WERI-Rb-1 (cell line): ENCODE data around the gene CDKAL1.

Source experiments
- DNase-seq: peaks from one replicate; pipeline ENCODE4 v3.0.0-alpha.2; 2020
- H3K27ac ChIP-seq: fragments of 250-450 bp; sonication (Bioruptor Pico); 2 replicates; pipeline ENCODE4 v1.5.1; 2020; ENCODE audit warnings: mild to moderate bottlenecking, moderate library complexity
- H3K27me3 ChIP-seq: fragments of 250-450 bp; sonication (Bioruptor Pico); 2 replicates; pipeline ENCODE4 v1.5.1; 2021; ENCODE audit warnings: mild to moderate bottlenecking, low read depth, moderate library complexity; ENCODE audit not compliant: insufficient read depth, severe bottlenecking
- H3K36me3 ChIP-seq: fragments of 250-450 bp; sonication (Bioruptor Pico); 2 replicates; pipeline ENCODE4 v1.5.1; 2020; ENCODE audit warnings: mild to moderate bottlenecking, moderate library complexity
- H3K4me3 ChIP-seq: 2 replicates; pipeline ENCODE4 v1.5.1; 2011; ENCODE audit warnings: low read depth, mild to moderate bottlenecking, control low read depth, low read length
- H3K9me3 ChIP-seq: fragments of 250-450 bp; sonication (Bioruptor Pico); 2 replicates; pipeline ENCODE4 v1.5.1; 2021; ENCODE audit warnings: mild to moderate bottlenecking, moderate library complexity; ENCODE audit not compliant: severe bottlenecking
- CTCF ChIP-seq: IDR thresholded peaks from 2 replicates; pipeline ENCODE4 v1.5.1; 2011; ENCODE audit warnings: low read depth, mild to moderate bottlenecking, control low read depth, inconsistent platforms, low read length

CDKAL1 gene

GRCh38 chr6:20757761-20758160 lies 223.5 kb downstream of the CDKAL1 start:
- Histone ChIP-seq H3K27me3 (no peaks in the 10 kb centered on the region), H3K4me3 (no peak overlapping the region), H3K27ac (no peak overlapping the region), H3K9me3 (peaks cover 2% of the 10 kb centered on the region), H3K36me3 (no peaks in the 10 kb centered on the region; the same call in none of the 2 replicates)
- TF ChIP-seq CTCF, result no peak
- no peak for DNase-seq

- Histone ChIP-seq H3K27me3 (no peaks in the 10 kb centered on the region), H3K9me3 (no peaks in the 10 kb centered on the region), H3K27ac (peak overlapping the region; percentile 70), H3K36me3 (no peaks in the 10 kb centered on the region; the same call in none of the 2 replicates), H3K4me3 (peak overlapping the region; percentile 11; the same call in 1 of the 2 replicates)
- peak; percentile 88 for DNase-seq
- no peak for TF ChIP-seq CTCF
These were observed 229.0 kb downstream of the CDKAL1 start for GRCh38 chr6:20763296-20763695.

- DNase-seq, result no peak
- no peak overlapping the region for H3K4me3 ChIP-seq
- H3K27ac ChIP-seq, result no peak overlapping the region
These were observed 235.4 kb downstream of the CDKAL1 start for GRCh38 chr6:20769631-20770030.

GRCh38 chr6:20770773-20771172 lies 236.5 kb downstream of the CDKAL1 start:
- H3K27me3 ChIP-seq, result no peaks in the 10 kb centered on the region
- no peak overlapping the region for H3K4me3 ChIP-seq
- peaks cover 6% of the 10 kb centered on the region for H3K9me3 ChIP-seq
- no peak overlapping the region for H3K27ac ChIP-seq
- no peak for TF ChIP-seq CTCF
- peaks cover 17% of the 10 kb centered on the region for H3K36me3 ChIP-seq
- no peak for DNase-seq

More at GRCh38 chr6:20769631-20770030, 235.4 kb downstream of the CDKAL1 start:
- no peak for TF ChIP-seq CTCF
- no peaks in the 10 kb centered on the region for H3K27me3 ChIP-seq
- H3K36me3 ChIP-seq, result peaks cover 17% of the 10 kb centered on the region
- peaks cover 6% of the 10 kb centered on the region for H3K9me3 ChIP-seq

GRCh38 chr6:20771409-20771808 lies 237.2 kb downstream of the CDKAL1 start:
- Histone ChIP-seq H3K27me3 (no peaks in the 10 kb centered on the region), H3K36me3 (peaks cover 17% of the 10 kb centered on the region), H3K9me3 (peaks cover 6% of the 10 kb centered on the region), H3K27ac (no peak overlapping the region), H3K4me3 (no peak overlapping the region)
- DNase-seq, result no peak
- no peak for TF ChIP-seq CTCF

- no peak for DNase-seq
- Histone ChIP-seq H3K27me3 (no peaks in the 10 kb centered on the region), H3K9me3 (peaks cover 6% of the 10 kb centered on the region), H3K27ac (no peak overlapping the region), H3K4me3 (no peak overlapping the region), H3K36me3 (peaks cover 17% of the 10 kb centered on the region)
- no peak for TF ChIP-seq CTCF
These were observed 239.6 kb downstream of the CDKAL1 start for GRCh38 chr6:20773822-20774221.
